ENCODE measurements around the gene RASD1. TPM values are rescaled to one million over a fixed set of nuclear protein-coding genes. Genes with fewer than 3 reads are reported as not detected.

Gene RASD1
- total RNA-seq, 1 experiment from 2014 or later: not detected

DNA sequence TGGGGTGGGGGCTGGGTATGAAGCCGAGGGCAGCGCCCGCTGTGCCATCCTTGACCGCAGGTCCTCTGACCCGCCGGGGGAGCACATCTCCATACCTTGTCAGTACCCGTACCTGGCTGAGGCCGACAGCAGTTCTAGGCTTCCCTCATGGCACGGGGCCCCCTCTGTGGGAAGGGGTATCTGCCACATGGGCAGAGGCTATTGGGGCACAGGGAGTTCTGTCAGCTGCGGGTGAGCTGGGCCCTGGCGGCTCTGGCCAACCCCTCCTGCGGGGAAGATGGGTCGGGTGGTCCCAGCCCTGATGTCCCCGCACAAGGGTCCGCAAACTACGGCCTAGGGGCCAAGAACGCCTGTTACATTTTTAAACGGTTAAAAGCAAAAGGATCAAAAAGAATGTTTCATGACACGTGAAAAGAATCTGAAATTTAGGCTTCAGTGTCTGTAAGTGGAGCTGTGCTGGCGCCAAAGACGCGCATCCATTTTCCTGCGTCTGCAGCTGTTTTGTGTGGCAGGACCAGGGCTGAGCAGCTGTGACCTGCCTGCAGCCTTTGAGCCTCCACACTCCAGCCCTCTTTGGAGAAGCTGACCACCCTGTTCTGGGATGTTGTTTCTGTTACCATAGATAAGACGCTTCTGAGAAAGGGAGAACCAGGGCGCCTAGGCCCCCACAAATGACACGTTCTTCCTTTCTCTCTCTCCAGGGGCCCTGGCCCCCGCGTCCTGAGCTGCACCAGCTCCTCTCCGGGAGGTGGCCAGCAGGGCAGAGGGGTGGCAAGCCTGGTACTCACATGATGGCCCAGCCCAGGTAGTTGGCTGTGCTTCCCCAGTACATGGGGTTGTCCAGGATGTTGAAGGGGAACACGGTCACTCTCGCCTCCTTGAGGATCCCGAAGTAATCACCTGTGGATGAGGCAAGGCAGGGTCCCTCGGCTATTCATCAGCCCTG lies 12.7 kb upstream of the RASD1 start:
- peak overlapping the region; percentile 66 for H3K27ac ChIP-seq
- no peaks in the 10 kb centered on the region for H3K36me3 ChIP-seq
- H3K27me3 ChIP-seq: no peaks in the 10 kb centered on the region
- H3K4me1 ChIP-seq: peaks cover 72% of the 10 kb centered on the region
- no peaks in the 10 kb centered on the region for H3K9me3 ChIP-seq (replicated peaks)
- H3K4me3 ChIP-seq: no peak overlapping the region
- DNase-seq: peak; percentile 89 to 91

DNA sequence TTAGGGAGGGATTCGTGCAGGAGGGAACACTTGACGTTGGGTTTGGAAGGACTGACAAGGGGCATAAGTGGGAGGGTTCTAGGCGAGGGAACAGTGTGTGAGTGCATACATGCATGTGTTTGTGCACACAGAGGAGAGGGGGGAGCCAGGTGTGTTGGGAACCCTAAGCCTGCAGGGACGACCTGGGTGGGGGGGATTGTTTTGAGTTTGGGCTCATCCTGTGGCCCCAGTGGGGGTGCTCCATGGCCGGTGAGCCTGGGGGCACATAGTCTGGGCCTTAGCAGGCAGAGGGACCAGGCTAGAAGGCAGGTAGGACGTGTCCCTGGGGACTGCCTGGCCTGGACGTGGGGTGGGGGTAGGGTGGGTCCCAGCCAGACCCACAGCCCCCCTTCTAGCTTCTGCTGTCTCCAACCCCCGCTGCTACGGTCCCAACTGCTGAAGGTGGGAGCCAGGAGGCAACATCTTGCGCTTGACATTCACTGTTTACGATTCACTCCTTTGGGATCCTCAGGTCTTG lies 11.9 kb upstream of the RASD1 start:
- Histone ChIP-seq H3K36me3 (no peaks in the 10 kb centered on the region), H3K27me3 (no peaks in the 10 kb centered on the region), H3K27ac (peak overlapping the region; percentile 66; the same call in 1 of the 2 replicates), H3K9me3 (replicated peaks) (no peaks in the 10 kb centered on the region), H3K4me1 (peaks cover 71% of the 10 kb centered on the region), H3K4me3 (no peak overlapping the region)
- DNase-seq: no peak

- Histone ChIP-seq H3K36me3 (no peaks in the 10 kb centered on the region), H3K9me3 (replicated peaks) (no peaks in the 10 kb centered on the region), H3K4me3 (no peak overlapping the region), H3K4me1 (peaks cover 68% of the 10 kb centered on the region), H3K27ac (peak overlapping the region; percentile 55), H3K27me3 (no peaks in the 10 kb centered on the region)
- no peak for DNase-seq
These were observed 11.3 kb upstream of the RASD1 start for GRCh38 chr17:17507465-17508011.

DNA sequence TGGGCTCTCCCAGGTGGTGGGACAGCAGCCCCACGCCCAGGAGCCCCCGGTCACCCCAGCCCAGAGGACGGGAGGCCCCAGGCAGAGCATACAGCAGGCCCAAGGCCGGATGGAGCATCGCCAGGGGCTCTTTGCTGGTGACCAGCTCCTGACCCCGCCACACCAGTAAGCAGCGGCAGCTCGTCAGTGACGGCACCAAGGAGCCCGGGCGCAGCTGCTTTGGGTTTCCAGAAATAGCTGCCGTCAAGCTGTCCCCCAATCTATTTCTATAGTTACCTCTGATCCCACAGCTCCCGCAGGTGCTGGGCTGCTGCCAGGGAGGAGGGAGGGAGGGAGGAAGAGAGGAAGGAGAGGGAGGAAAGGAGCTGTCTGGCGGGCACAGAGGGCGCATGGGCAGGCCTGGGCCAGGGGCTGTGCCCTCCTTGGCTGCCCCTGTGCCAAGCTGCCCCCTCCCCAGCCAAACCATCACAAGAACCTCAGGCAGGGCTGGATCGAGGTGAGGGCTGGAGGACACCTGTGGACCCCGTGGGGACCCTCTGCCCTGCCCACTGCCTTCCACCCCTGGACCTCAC lies 10.8 kb upstream of the RASD1 start:
- Histone ChIP-seq H3K4me3 (no peak overlapping the region), H3K4me1 (peaks cover 62% of the 10 kb centered on the region), H3K36me3 (no peaks in the 10 kb centered on the region), H3K9me3 (replicated peaks) (no peaks in the 10 kb centered on the region), H3K27ac (peak overlapping the region; percentile 55), H3K27me3 (no peaks in the 10 kb centered on the region)
- peak; percentile 97 to 98 for DNase-seq

DNA sequence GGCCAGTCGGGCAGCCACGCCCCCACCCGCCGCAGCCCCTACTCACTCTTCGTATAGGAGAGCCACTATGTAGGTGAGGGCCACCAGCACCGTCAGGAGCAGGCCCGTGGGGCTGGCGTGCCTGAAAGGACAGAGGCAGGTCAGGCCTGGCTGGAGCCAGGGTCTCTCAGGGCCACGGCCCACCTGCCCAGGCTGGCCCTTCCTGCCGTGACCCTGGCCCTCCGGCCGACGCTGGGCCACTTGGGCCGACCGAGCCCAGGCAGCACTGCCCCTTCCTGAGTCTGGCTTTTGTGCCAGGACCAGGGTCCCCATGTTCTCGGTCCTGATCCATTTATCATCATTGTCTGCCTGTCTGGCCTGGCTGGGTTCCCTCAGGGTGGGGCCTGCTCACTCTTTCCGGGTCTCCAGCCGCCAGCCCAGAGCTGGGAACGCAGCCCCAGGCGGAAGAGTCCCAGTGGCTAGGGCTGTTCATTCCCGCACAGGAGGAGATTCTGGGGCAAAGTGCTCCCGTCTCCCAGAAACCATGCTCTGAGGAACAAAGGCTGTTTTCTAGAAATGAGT lies 10.1 kb upstream of the RASD1 start:
- peaks cover 58% of the 10 kb centered on the region for H3K4me1 ChIP-seq
- peak overlapping the region; percentile 55 for H3K27ac ChIP-seq

GRCh38 chr17:17505610-17506171 lies 9.5 kb upstream of the RASD1 start:
- Histone ChIP-seq H3K4me3 (no peak overlapping the region), H3K36me3 (no peaks in the 10 kb centered on the region), H3K27ac (no peak overlapping the region), H3K9me3 (replicated peaks) (no peaks in the 10 kb centered on the region), H3K27me3 (no peaks in the 10 kb centered on the region), H3K4me1 (peaks cover 54% of the 10 kb centered on the region)
- DNase-seq: no peak

More for the DNA sequence above, 10.1 kb upstream of the RASD1 start:
- Histone ChIP-seq H3K9me3 (replicated peaks) (no peaks in the 10 kb centered on the region), H3K27me3 (no peaks in the 10 kb centered on the region), H3K36me3 (no peaks in the 10 kb centered on the region), H3K4me3 (no peak overlapping the region)
- peak in 1 of 2 experiments; percentile 59 for DNase-seq

- DNase-seq: no peak
- Histone ChIP-seq H3K36me3 (no peaks in the 10 kb centered on the region), H3K4me1 (peaks cover 52% of the 10 kb centered on the region), H3K4me3 (no peak overlapping the region), H3K27me3 (no peaks in the 10 kb centered on the region), H3K9me3 (replicated peaks) (no peaks in the 10 kb centered on the region), H3K27ac (no peak overlapping the region)
These were observed 9.0 kb upstream of the RASD1 start for GRCh38 chr17:17505151-17505550.

GRCh38 chr17:17504341-17505140 lies 8.3 kb upstream of the RASD1 start:
- Histone ChIP-seq H3K36me3 (no peaks in the 10 kb centered on the region), H3K27me3 (no peaks in the 10 kb centered on the region), H3K27ac (no peak overlapping the region), H3K4me3 (no peak overlapping the region), H3K4me1 (peaks cover 46% of the 10 kb centered on the region), H3K9me3 (replicated peaks) (no peaks in the 10 kb centered on the region)
- DNase-seq: no peak

- H3K4me1 ChIP-seq: peaks cover 37% of the 10 kb centered on the region
- H3K27me3 ChIP-seq: no peaks in the 10 kb centered on the region
- no peaks in the 10 kb centered on the region for H3K9me3 ChIP-seq (replicated peaks)
- no peak overlapping the region for H3K27ac ChIP-seq
- no peak overlapping the region for H3K4me3 ChIP-seq
- peak in 1 of 2 experiments; percentile 30 for DNase-seq
- no peaks in the 10 kb centered on the region for H3K36me3 ChIP-seq
These were observed 7.5 kb upstream of the RASD1 start for GRCh38 chr17:17503566-17504130.

- Histone ChIP-seq H3K36me3 (no peaks in the 10 kb centered on the region), H3K4me3 (no peak overlapping the region), H3K27me3 (no peaks in the 10 kb centered on the region), H3K27ac (no peak overlapping the region), H3K9me3 (replicated peaks) (no peaks in the 10 kb centered on the region), H3K4me1 (peaks cover 30% of the 10 kb centered on the region)
- peak in 1 of 2 experiments; percentile 16 for DNase-seq
These were observed 6.8 kb upstream of the RASD1 start for GRCh38 chr17:17502741-17503565.

DNA sequence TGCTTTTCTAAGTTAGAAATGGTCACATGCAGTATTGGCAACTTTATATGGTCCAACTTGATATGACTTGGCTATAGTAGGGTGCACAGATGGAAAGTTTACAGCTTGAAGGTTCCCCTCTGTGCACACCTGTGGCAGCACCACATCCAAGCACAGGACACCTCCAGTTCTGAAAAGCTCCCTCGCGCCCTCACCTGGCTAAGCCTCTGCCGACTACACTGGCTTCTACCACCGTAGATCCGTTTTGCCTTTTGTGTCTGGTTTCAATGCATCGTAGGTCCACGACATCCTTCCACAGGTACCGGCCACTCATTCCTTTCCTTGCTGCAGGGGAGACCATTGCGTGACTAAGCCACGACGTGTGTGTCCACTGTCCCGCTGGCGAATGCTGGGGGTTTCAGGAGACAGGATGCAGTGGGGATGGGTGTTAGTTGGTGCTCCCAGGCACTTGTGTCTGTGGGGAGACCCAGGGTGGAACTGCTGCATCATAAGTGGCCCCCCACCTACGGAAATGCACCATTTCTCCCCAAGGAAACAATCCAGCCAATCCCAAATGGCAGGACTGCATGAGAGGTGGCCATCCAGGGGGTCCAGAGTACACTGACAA lies 4.9 kb upstream of the RASD1 start:
- Histone ChIP-seq H3K9me3 (replicated peaks) (no peaks in the 10 kb centered on the region), H3K36me3 (no peaks in the 10 kb centered on the region), H3K27me3 (no peaks in the 10 kb centered on the region), H3K27ac (no peak overlapping the region), H3K4me1 (peaks cover 12% of the 10 kb centered on the region), H3K4me3 (no peak overlapping the region)
- peak in 1 of 2 experiments; percentile 7 for DNase-seq

DNA sequence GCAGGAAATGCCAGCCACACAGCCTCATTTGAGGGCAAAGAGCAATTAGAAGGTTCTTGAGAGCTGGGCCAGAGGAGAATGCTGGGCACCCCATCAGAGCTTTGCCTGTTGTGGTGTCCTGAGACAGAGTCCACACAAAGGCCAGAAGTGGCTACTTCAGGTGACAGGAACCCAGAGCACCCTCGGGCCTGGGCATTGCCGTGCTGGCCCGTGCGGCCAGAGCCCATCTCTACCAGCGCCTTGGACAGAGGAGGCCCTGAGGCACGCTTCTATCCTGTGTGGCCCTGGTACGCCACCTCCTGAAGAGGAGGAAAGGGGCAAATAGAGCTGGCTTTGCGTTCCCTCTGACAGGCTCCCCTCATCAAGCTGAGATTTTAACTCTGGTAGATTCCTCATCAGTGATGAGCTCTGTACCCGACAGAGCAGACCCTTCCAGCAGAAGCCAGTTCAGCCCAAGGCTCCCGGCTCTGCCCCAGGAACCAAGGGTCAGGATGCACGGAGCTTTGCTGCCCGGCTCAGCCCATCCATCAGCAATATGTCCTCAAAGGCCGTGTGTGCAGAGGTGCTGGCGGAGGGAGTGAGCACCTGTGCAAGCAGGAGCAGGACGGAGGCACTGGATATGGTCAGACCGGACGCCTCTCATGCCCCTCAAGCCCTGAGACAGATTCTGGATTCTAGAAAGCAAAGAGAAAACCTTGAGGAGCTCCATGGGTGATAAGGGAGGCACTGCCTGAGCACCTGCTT lies 3.4 kb upstream of the RASD1 start:
- Histone ChIP-seq H3K4me3 (no peak overlapping the region), H3K36me3 (peaks cover 3% of the 10 kb centered on the region), H3K9me3 (replicated peaks) (peaks cover 3% of the 10 kb centered on the region; the same call in 1 of the 2 replicates), H3K27ac (no peak overlapping the region), H3K4me1 (peaks cover 4% of the 10 kb centered on the region), H3K27me3 (no peaks in the 10 kb centered on the region)
- peak in 1 of 2 experiments; percentile 13 for DNase-seq

All from SJCRH30 (cell line).